ENCODE data around the gene SLC47A1. TPM values are rescaled to one million over a fixed set of nuclear protein-coding genes. Genes with fewer than 3 reads are reported as not detected.

The SLC47A1 gene
- total RNA-seq, 1 experiment from 2014 or later: 0.43 TPM

DNA sequence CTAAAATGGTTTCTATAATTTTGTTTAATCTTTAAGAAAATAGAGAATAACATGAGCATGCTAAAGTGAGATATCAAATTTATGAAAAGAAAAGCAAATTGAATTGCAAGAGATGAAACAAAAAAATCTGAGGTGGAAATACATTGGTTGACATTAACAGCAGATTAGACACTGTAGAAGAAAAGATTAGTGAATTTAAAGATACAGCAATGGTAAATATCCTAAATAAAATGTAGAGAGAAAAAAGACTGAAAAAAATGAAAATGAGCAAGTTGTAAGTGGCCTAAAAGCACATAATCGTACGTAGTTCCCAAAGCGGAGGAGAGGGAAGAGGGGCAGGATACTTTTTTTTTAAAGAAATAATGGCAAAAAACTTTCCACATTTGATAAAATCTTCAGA lies 84.4 kb downstream of the SLC47A1 start:
- TF ChIP-seq, protein P1, sequence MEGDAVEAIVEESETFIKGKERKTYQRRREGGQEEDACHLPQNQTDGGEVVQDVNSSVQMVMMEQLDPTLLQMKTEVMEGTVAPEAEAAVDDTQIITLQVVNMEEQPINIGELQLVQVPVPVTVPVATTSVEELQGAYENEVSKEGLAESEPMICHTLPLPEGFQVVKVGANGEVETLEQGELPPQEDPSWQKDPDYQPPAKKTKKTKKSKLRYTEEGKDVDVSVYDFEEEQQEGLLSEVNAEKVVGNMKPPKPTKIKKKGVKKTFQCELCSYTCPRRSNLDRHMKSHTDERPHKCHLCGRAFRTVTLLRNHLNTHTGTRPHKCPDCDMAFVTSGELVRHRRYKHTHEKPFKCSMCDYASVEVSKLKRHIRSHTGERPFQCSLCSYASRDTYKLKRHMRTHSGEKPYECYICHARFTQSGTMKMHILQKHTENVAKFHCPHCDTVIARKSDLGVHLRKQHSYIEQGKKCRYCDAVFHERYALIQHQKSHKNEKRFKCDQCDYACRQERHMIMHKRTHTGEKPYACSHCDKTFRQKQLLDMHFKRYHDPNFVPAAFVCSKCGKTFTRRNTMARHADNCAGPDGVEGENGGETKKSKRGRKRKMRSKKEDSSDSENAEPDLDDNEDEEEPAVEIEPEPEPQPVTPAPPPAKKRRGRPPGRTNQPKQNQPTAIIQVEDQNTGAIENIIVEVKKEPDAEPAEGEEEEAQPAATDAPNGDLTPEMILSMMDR (IDR thresholded peaks at IDR 0.05; ENCODE audit: insufficient read depth in 1 of 2, low read depth in 1 of 2, low read length in 1 of 2, severe bottlenecking in 1 of 2, unreplicated experiment in 1 of 2): no peak
- Mint-ChIP-seq H3K27ac (ENCODE audit: unreplicated experiment) (no peak overlapping the region), H3K4me1 (ENCODE audit: low read depth, unreplicated experiment) (peaks cover 7% of the 10 kb centered on the region), H3K9me3 (ENCODE audit: unreplicated experiment) (peaks cover 41% of the 10 kb centered on the region), H3K4me3 (ENCODE audit: unreplicated experiment) (no peak overlapping the region), H3K27me3 (ENCODE audit: insufficient read depth, unreplicated experiment) (no peaks in the 10 kb centered on the region), H3K36me3 (ENCODE audit: insufficient read depth, unreplicated experiment) (peaks cover 6% of the 10 kb centered on the region)
- no peak overlapping the region for H3K4me3 ChIP-seq (ENCODE audit: low read depth, low read length)
- intact Hi-C loops (cut with micrococcal nuclease; ENCODE audit: unreplicated experiment): no loop called here
- no peaks in the 10 kb centered on the region for H3K4me1 ChIP-seq
- BruUV-seq (replicated peaks): no TSS peak
- no peaks in the 10 kb centered on the region for H3K27me3 ChIP-seq (replicated peaks; ENCODE audit: control insufficient read depth, insufficient read depth, low read length)
- no peak for DNase-seq
- POLR2A ChIA-PET: no interaction called here
- peaks cover 35% of the 10 kb centered on the region for H3K9me3 ChIP-seq
- H3K36me3 ChIP-seq (ENCODE audit: control insufficient read depth, insufficient read depth, low read length): no peaks in the 10 kb centered on the region
- CTCF ChIA-PET: no interaction called here

DNA sequence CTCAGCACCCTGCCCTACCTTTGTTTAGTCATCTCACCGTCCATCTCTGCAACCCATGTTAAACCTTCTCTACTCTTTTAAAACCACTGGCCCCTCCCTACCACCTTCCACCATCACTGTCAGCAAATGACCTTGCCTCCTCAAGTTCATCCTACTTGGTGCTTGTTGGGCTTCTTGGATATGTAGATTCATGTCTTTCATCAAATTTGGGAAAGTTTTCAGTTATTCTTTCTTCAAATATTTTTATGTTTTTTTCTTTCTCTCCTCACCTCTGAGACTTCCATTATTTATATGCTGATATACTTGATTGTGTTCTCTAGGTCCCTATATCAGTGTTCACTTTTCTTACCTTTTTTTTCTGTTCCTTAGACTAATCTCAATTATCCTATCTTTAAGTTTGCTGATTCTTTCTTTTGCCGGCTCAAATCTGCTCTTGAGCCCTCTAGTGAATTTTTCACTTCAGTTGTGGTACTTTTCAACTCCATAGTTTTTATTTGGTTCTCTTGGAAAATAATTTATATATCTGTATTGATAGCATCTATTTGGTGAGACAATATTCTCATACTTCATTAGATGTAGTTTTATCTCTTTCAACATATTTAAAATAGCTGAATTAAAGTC lies 86.2 kb downstream of the SLC47A1 start:
- Histone ChIP-seq H3K27me3 (replicated peaks; ENCODE audit: control insufficient read depth, insufficient read depth, low read length) (no peaks in the 10 kb centered on the region), H3K9me3 (peaks cover 35% of the 10 kb centered on the region), H3K4me1 (no peaks in the 10 kb centered on the region), H3K4me3 (ENCODE audit: low read depth, low read length) (no peak overlapping the region), H3K36me3 (ENCODE audit: control insufficient read depth, insufficient read depth, low read length) (no peaks in the 10 kb centered on the region)
- CTCF ChIA-PET: no interaction called here
- TF ChIP-seq, protein P1 (IDR thresholded peaks at IDR 0.05; ENCODE audit: insufficient read depth in 1 of 2, low read depth in 1 of 2, low read length in 1 of 2, severe bottlenecking in 1 of 2, unreplicated experiment in 1 of 2): no peak
- Mint-ChIP-seq H3K4me1 (ENCODE audit: low read depth, unreplicated experiment) (no peaks in the 10 kb centered on the region), H3K9me3 (ENCODE audit: unreplicated experiment) (peaks cover 41% of the 10 kb centered on the region), H3K36me3 (ENCODE audit: insufficient read depth, unreplicated experiment) (peaks cover 6% of the 10 kb centered on the region), H3K27ac (ENCODE audit: unreplicated experiment) (no peak overlapping the region), H3K4me3 (ENCODE audit: unreplicated experiment) (no peak overlapping the region), H3K27me3 (ENCODE audit: insufficient read depth, unreplicated experiment) (no peaks in the 10 kb centered on the region)
- POLR2A ChIA-PET: no interaction called here
- intact Hi-C loops (cut with micrococcal nuclease; ENCODE audit: unreplicated experiment): no loop called here
- no TSS peak for BruUV-seq (replicated peaks)
- no peak for DNase-seq

DNA sequence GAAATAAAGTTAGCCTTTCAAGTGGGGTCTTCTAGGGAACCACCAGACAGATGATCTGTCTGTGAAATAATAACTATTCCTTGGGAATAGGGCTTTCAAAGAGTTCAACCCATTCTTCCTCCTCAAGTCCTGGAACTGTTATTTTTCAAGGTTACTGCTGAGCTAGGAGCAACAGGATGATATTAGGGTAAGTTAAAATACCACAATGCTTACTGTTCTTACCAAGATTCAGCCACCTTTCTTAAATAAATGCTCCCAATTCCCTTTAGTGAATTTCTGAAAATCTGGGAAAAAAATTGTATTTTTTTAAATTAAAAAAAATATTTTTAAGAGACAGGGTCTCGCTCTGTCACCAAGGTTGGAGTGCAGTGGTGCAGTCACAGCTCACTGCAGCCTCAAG lies 88.0 kb downstream of the SLC47A1 start:
- no peak overlapping the region for H3K27ac Mint-ChIP-seq (ENCODE audit: unreplicated experiment)
- H3K4me1 Mint-ChIP-seq (ENCODE audit: low read depth, unreplicated experiment): no peaks in the 10 kb centered on the region
- ChIA-PET POLR2A (no interaction called here), CTCF (no interaction called here)
- Histone ChIP-seq H3K27me3 (replicated peaks; ENCODE audit: control insufficient read depth, insufficient read depth, low read length) (no peaks in the 10 kb centered on the region), H3K4me3 (ENCODE audit: low read depth, low read length) (no peak overlapping the region), H3K36me3 (ENCODE audit: control insufficient read depth, insufficient read depth, low read length) (no peaks in the 10 kb centered on the region), H3K4me1 (no peaks in the 10 kb centered on the region), H3K9me3 (peaks cover 35% of the 10 kb centered on the region)
- DNase-seq: no peak
- peaks cover 37% of the 10 kb centered on the region for H3K9me3 Mint-ChIP-seq (ENCODE audit: unreplicated experiment)
- H3K27me3 Mint-ChIP-seq (ENCODE audit: insufficient read depth, unreplicated experiment): no peaks in the 10 kb centered on the region
- no peak overlapping the region for H3K4me3 Mint-ChIP-seq (ENCODE audit: unreplicated experiment)
- TF ChIP-seq, protein P1 (IDR thresholded peaks at IDR 0.05; ENCODE audit: insufficient read depth in 1 of 2, low read depth in 1 of 2, low read length in 1 of 2, severe bottlenecking in 1 of 2, unreplicated experiment in 1 of 2): no peak
- BruUV-seq (replicated peaks): no TSS peak
- intact Hi-C loops (cut with micrococcal nuclease; ENCODE audit: unreplicated experiment): no loop called here
- H3K36me3 Mint-ChIP-seq (ENCODE audit: insufficient read depth, unreplicated experiment): peaks cover 6% of the 10 kb centered on the region
